Activated T-helper 9 cell treated with anti-CD3 and anti-CD28 coated beads, Interleukin-2, amount 50 U/mL, for 16 hours (primary cell): ENCODE measurements around the gene FARP1.

Experiments used
- DNase-seq: peaks from one replicate; pipeline ENCODE4 v3.0.0-alpha.2; 2020; ENCODE audit warnings: low read depth

The FARP1 gene

GRCh38 chr13:98200211-98200878 is 57.5 kb downstream of the FARP1 start:
- DNase-seq: no peak

GRCh38 chr13:98201189-98201588 is 58.3 kb downstream of the FARP1 start:
- DNase-seq: no peak

- no peak for DNase-seq
These were observed 59.1 kb downstream of the FARP1 start for GRCh38 chr13:98201984-98202383.

- no peak for DNase-seq
These were observed 60.9 kb downstream of the FARP1 start for GRCh38 chr13:98203646-98204326.

- DNase-seq: no peak
These were observed 61.7 kb downstream of the FARP1 start for GRCh38 chr13:98204546-98204945.

- DNase-seq: no peak
These were observed 64.1 kb downstream of the FARP1 start for GRCh38 chr13:98206946-98207345.

DNA sequence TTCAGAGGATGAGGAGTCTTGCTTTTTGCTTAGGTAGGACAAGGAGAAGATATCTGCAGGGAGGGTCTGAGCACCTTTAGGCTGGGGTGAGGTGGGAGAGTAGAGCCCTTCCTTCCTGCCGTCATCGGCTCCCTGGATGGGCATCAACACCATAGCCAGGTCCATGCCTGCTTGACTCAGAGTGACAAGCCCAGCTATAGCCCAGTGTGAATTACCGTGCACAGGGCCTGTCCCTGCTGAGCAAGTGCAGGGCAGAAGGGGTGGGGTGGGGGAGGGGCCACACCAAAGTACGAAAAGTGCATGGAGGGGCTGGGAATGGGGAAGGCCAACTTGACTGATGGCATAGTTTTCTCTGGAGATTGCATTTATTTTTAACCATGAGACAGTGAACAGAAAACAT is 64.5 kb downstream of the FARP1 start:
- DNase-seq: no peak

- no peak for DNase-seq
These were observed 65.7 kb downstream of the FARP1 start for GRCh38 chr13:98208606-98209005.

DNA sequence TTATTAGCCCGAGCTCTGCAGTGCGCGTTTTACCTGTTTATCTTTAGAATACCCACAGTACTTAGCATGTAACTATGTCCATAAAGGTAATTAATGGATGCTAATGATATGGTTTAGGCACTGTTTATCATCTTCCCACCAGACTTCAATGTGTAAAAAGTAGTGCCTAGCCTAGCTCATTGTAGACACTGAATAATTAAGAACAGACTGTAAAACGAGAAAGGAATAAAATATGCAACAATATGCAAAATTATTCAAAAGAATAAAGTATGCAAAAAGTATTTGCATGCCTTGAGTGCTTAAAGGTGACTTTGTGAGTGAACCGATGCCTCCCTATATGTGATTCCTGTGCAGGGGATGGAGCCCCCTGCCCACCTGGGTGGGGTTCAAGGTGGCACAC is 69.9 kb downstream of the FARP1 start:
- no peak for DNase-seq

- no peak for DNase-seq
These were observed 70.5 kb downstream of the FARP1 start for GRCh38 chr13:98213354-98213753.

DNA sequence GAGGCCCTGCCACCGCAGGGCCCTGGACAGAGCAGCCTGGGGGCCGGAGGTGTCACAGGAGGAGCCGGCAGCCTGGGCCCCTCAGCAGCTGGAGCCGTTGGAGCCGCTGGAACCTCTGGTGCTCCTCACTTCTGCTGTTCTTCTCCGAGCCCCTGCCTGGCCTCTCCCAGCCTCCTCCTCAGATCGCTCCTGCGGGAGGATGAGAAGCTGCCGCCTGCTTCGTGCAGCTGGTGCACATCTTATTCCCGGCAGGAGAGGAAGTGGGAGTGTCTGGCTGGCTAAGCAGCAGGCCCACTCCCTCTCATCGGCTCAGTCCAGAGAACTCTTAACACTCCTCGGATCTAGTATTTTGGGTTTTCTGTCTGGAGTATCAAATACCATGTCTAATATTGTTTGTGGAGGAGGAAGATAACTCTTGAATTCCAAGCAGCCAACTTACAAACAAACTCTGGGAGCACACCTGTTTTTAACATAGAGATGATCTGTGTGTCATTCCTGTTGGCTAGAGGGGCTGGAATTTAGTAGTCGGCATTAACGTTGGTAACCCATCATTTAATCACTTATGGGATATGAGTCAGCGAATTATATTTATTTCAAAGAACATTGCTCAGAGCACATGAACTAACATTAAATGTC is 71.2 kb downstream of the FARP1 start:
- DNase-seq: no peak

DNA sequence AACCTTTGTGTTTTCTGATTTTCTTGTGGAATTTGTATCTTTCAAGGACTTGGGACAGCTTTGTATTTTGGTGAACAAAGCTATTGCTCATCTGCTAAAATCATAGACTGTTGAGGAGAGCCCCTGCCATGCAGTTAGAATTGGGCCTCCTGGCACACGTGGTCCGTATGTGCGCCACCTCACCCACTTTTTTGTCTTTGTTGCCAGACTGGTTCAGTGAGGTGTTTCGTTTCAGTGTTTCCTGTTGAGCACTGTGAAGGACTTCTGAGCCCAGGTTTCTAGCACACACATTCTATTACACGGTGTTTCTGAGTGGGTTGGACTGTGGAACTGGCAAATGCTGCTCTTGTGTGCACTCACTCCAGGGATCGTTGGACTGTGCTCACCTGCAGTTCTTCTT is 71.8 kb downstream of the FARP1 start:
- DNase-seq: no peak

DNA sequence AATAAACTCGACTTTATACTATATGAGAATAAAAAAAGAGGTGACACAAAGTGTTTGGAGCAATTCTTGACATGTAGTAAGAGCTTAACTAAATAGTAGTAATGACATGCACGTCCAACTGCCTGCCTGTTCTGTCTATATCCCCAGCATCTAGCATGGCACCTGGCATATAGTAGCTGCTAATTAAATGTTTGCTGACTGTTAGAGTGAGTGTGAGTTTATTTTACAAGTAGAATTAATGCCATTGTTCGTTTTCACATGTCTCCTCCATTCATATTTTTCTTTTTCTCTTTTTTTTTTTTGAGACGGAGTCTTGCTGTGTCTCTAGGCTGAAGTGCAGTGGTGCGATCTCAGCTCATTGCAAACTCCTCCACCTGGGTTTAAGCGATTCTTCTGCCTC is 72.6 kb downstream of the FARP1 start:
- DNase-seq: no peak

DNA sequence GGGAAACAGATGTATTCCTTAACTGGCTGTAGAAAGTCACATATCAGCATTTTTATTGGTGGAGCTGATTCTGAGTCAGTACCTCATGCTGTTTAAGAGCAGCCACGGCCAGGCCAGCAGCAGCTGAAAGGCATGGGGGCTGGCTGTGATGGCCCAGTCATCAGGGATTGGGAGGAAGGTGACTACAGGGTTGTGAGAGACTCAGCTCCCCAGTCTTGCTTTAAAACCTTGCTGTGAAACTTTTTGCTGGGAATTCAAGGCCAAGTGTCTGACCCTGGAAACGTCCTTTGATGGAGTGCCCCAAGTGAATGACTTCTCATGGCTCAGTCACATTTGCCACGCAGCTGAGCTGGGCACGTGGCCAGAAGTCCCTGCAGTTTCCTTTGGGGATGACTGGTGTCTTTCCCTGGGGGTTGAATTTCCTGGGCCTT is 73.3 kb downstream of the FARP1 start:
- DNase-seq: no peak

DNA sequence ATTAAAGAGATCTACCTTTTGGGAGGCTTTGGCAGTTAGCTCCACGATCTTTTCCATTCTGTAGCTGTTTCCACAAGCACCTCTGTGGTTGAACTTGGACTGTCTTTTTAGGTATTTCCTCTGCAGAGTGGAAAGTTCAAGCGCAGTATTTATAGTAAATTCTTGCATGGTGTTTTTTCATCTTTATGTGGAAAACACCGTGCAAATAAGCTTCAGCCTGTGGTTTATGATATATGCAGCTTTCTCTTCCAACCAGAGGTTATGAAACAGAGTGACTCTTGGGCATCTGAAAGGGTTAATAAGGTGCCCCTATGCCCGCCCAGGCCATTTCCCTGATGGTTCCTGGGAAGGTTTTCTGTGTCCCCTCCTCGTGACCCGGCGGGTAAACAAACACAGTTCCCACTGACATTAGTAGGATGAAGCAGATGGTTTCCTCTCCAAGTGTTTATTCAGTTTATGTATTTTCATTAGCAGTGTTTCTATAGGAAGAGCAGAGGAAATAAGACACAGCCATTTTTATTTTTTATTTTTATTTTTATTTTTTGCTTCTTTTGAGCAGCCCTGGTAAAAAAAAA is 73.9 kb downstream of the FARP1 start:
- no peak for DNase-seq

- DNase-seq: no peak
These were observed 74.7 kb downstream of the FARP1 start for GRCh38 chr13:98217597-98217996.

DNA sequence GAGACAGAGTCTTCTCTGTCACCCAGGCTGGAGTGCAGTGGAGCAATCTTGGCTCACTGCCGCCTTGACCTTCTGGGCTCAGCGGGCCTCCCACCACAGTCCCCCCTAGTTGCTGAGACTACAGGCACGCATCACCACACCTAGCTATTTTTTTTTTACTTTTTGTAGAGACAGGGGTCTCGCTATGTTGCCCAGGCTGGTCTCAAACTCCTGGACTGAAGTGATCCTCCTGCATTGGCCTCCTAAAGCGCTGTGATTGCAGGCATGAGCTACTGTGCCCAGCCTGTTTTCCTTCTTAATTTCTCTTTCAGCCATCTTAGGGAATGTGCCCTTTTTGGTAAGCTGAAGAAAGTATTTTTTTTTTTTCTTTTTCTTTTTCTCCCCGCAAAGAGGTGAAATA is 76.8 kb downstream of the FARP1 start:
- DNase-seq: no peak

DNA sequence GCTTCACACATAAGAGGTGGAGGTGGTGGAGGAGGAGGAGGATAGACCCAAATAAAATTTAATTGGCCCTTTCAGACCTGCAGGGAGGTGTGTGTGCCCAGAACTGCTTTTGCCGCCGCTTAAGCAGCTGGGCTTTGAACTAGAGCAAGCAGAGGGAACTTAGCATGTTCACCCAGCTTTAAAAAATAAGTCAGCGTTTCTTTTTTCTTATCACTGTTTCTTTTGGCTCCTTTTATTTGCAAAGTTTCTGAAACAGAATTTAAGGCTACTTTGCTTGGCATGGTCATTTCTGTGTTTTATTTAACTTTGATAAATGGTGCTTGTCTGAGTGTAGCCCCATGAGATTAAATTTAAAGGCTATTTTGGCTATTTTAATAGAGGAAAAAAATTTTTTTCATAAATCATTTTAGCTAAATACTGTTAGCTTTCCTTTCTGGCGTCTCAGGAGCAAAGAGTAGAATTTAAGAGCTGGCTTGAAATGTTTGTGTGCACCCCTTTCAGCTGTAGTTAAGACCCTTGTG is 77.4 kb downstream of the FARP1 start:
- DNase-seq: no peak

- no peak for DNase-seq
These were observed 78.3 kb downstream of the FARP1 start for GRCh38 chr13:98221234-98221633.

DNA sequence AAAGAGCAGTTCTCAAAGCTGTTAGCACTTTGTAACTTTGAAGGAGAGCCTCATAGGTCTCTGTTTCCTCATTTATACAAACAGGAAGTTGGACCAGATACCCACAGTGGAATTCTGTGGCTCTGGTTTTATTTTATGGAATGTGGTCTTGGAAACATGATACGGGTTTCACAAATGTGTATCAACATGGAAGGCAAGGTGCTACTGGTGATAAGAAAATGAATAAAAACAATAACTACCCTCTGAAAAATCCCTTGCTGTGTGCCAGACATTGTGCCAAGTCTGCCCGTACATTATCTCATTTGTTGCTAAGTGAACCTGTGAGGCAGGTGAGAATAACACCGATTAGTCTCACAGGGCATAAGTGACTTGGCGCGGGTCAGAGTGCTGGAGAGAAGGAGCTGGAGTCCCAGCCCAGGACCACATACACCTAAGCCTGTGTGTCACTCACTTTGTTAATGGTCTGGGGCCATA is 79.2 kb downstream of the FARP1 start:
- no peak for DNase-seq

DNA sequence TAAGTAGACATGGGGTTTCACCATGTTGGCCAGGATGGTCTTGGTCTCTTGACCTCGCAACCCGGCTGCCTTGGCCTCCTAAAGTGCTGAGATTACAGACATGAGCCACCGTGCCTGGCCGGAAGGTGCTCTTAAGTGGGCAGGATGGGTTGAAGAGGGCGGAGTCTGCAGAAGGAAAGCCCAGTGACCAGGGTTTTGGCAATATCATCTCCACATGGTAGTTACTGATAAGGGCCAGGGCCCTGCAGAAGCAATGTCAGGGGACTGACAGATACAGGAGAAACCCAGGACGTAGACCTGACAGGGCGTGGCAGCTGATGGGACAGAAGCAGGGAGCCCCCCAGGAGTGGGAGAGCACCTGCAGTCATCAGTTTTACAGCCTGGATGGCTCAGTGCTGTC is 79.9 kb downstream of the FARP1 start:
- DNase-seq: no peak

GRCh38 chr13:98223741-98224140 is 80.8 kb downstream of the FARP1 start:
- no peak for DNase-seq

GRCh38 chr13:98224557-98224956 is 81.7 kb downstream of the FARP1 start:
- no peak for DNase-seq
